Colon (tissue), 2 donors: Measurements from ENCODE around the gene SLC44A1.
A peak's percentile ranks its signal among the peaks of the same experiment; 100 is the strongest.

Experiments
- FAIRE-seq: peaks from 2 replicates; lab custom pipeline; 2012; peaks lifted over from hg19 to GRCh38; lab: Jason Lieb, UNC
- donor health status: control.
- donor health status: control.

Gene SLC44A1

GRCh38 chr9:105302728-105303127 lies 58.3 kb downstream of the SLC44A1 start:
- no peak for FAIRE-seq

DNA sequence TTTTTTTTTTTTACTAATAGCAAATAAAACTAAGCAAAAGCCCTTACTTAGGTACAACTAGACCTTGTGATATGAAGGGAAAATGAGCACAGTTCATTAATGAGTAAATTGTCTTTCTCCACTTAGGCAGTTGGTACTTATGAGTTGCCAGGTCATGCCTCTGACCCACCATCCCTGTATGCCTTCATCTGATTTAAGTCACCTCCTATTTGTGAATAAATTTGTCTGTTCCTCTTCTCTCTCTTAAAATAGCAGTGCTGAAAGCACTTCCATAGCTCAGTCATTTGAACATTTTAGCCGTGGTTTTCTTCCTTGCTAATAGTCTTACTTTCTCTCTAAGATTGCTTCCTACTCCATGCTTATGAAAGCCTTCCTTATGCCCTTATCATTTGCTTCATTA lies 61.4 kb downstream of the SLC44A1 start:
- no peak for FAIRE-seq

- FAIRE-seq: no peak
Measured at GRCh38 chr9:105306351-105307140, 62.1 kb downstream of the SLC44A1 start.

DNA sequence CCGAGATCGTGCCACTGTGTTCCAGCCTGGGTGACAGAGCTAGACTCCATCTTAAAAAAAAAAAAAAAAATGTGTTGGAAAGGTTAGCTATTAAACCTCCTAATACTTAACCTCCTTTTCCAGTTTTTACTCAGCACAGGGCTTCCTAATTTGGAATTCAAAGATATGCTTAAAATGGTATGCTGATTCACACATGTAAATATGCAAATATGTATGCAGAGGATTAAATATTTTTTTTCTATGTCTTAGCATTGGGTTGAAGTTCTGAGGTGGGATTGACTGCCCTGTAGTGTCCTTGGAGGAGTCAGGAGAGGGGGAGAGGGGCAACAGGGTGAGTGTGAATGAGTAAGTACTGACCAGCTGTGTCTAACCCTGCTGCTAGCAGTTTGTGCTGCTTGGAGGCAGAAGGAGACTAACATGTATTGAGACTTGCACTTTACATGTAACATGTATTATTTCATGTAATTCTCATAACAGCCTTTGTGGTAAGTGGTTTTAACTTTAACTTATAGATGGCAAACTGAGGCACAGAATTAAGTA lies 63.2 kb downstream of the SLC44A1 start:
- no peak for FAIRE-seq

GRCh38 chr9:105308461-105309341 lies 64.2 kb downstream of the SLC44A1 start:
- no peak for FAIRE-seq

DNA sequence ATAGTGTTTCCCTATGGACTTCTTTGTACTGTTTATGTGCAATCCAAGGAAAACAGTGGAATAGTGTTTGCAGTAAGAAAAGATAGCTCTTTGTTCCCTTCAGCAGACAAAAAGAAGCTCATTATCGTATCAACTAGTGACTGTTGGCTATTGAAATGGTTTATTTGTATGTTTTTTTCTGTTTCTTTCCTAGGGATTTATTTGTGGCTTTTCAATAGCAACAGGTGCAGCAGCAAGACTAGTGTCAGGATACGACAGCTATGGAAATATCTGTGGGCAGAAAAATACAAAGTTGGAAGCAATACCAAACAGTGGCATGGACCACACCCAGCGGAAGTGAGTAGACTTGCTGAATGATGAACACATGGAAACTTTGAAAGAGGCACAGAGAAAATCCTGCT lies 65.1 kb downstream of the SLC44A1 start:
- FAIRE-seq: no peak

GRCh38 chr9:105311306-105311705 lies 66.9 kb downstream of the SLC44A1 start:
- FAIRE-seq: no peak

DNA sequence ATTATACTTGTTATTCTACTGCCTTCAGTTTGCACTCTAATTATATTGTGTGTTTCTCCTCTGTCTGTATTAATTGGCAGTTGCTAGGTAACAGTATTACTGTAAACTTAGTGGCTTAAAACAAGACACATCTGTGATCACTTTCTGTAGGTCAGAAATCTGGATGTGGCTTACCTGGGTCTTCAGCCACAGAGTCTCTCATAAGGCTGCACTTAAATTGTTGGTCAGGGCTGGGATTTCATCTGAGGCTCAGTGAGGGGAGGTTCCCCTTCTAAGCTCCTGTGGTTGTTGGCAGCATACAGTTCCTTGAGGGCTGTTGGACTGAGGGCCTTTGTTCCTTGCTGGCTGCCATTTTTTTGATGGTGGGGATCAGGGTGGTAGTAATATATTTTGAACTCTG lies 68.8 kb downstream of the SLC44A1 start:
- no peak for FAIRE-seq

DNA sequence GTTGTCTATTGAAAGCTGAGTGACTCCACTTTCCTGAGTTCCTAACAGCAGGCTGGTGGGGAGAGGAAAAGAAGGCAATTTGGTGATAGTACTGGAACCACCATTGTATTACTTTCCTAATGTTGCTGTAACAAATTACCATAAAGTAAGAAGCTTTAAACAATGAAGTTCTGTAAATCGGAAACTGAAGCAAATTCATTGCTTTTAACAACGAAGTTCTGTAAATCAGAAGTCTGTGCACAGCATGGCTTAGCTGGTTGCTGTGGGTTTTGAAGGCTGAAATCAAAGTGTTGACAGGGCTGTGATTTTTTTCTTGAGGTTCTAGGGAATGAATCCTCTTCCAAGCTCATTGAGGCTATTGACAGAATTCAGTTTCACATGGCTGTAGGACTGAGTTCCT lies 72.3 kb downstream of the SLC44A1 start:
- FAIRE-seq: no peak

GRCh38 chr9:105318729-105319191 lies 74.3 kb downstream of the SLC44A1 start:
- peak; percentile 79 for FAIRE-seq

- no peak for FAIRE-seq
Measured at GRCh38 chr9:105319202-105319813, 74.9 kb downstream of the SLC44A1 start.

- no peak for FAIRE-seq
Measured at GRCh38 chr9:105320568-105320967, 76.1 kb downstream of the SLC44A1 start.

GRCh38 chr9:105328296-105328695 lies 83.8 kb downstream of the SLC44A1 start:
- no peak for FAIRE-seq

DNA sequence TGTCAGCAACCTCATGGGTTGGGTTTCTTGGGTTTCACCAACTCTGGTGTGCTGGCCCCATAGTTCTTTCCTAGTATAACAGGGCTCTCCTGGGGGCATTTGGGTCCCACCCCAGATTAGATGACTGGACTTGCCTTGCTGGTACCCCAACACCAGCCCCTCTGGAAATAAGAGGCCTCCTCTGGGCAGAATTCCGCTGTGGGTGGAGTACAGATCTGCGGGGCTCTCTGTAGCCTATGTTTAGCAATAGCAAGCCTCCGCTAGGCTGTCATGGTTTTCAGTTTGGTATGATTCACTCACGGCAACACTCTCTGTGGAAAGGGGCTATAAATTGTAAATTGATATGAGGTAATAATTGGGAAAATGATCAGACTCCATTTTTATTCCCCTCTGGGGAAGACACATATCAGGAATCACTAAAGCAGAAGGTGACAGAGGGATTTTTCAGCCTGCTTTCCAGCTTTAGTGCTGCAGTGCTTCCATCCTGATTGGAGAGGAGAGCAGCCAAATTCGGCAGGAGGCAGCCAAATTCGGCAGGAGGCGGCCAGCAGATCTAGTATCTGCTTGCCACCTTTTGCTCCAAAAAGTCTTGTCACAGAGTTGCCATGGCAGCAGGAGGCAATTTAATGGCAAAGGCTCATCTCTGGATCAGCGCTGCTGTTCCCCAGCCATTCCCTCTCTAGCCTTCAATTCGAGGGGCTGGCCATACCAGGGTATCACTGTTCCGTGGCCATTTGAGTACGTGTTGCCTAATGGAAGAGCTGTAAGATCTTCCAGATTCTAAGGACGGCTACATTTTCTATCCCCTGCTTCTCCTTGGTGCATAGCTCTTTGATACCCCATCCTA lies 84.6 kb downstream of the SLC44A1 start:
- no peak for FAIRE-seq

GRCh38 chr9:105329719-105330062 lies 85.2 kb downstream of the SLC44A1 start:
- FAIRE-seq: no peak

GRCh38 chr9:105330201-105330600 lies 85.8 kb downstream of the SLC44A1 start:
- no peak for FAIRE-seq

DNA sequence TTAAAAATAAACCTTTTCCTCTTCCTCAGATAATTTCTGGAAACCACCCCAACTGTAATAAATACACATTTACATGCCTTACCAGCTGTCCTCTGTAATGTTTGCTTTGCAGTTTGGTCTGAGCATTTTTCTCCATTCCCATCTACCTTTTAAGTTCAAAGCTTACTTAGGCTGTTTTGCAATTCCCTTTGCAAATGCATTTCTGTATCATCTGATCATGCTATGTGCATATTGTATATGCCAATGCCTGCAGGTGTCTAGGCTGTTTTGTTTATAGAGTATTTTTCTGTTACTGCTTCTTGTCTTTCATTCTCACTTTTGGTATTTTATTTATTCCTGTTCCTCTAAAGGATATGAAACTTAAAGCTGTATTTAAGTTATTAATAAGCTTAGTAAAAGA lies 86.3 kb downstream of the SLC44A1 start:
- no peak for FAIRE-seq

- no peak for FAIRE-seq
Measured at GRCh38 chr9:105331160-105331559, 86.7 kb downstream of the SLC44A1 start.

DNA sequence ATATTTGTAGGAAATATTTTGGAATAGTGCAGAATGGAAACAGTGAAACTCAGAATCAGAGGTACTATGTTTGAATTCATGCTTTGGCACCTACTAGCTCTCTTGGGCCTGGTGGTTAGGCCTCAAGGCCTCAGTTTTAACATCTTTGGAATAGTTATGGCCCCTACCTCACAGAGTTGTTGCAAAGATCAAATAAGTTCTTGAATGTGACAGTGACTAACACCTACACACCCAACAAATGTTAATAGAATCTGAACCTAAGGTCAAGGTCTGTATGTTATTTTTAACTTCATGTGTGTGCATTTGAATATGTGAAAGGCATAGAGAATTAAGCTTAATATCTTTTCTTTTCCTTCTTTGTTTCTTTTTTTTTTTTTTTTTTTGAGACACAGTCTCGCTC lies 87.3 kb downstream of the SLC44A1 start:
- FAIRE-seq: no peak

GRCh38 chr9:105332471-105332870 lies 88.0 kb downstream of the SLC44A1 start:
- no peak for FAIRE-seq

DNA sequence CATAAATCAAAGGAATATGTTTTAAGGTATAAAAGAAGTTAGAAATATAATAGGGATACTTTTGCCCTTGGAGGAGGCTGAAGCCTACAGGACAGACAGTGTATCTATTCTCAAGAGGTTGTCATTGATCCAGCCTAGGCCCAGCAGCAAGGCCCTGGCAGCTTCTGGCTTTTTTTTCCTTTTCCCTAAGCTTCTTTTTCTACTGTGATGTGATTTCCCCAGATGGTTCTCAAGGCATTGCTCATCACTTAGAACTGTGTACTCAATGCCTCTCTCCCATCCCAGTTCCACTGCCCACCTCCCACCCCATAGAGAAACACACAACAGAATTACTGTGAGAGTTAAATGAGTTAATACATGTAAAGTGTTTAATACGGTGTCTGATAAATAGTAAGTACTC lies 88.6 kb downstream of the SLC44A1 start:
- no peak for FAIRE-seq

DNA sequence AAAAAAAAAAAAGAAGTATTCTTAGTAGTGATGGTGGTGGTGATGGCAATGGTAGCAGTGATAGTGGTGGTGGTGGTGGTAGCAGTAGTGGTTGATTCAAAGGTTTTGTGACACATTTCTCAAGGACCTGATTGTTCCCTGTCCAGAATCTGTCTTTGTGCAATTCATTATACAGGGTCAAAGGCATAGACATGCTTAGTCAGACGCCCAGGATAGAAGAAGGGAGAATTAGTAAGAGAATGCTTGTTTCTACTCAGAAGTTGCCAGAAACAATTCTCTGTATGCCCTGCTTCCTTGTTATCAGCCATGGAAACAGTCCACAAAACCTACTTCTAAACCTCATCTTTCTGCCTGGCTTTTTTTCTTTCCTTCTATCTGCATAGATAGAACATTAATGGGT lies 89.4 kb downstream of the SLC44A1 start:
- FAIRE-seq: no peak
